HCT116 (cell line): ENCODE results near the gene POMGNT2.

Experiments used
- EZH2 ChIP-seq: fragments of 200-600 bp; sonication (generic); IDR thresholded peaks from 2 replicates; pipeline ENCODE4 v1.6.1; 2017; ENCODE audit warnings: antibody characterized with exemption, mixed run types
- EZH2phosphoT487 ChIP-seq: fragments of 200-600 bp; IDR thresholded peaks from 2 replicates; pipeline ENCODE4 v1.6.1; 2018; ENCODE audit warnings: antibody characterized with exemption, borderline replicate concordance
- POLR2A ChIP-seq: IDR thresholded peaks from 2 replicates; pipeline ENCODE4 v1.7.0; 2011; ENCODE audit warnings: borderline replicate concordance; ENCODE audit not compliant: insufficient read depth, insufficient read length; ENCODE audit errors: extremely low read depth
- SIN3A ChIP-seq: IDR thresholded peaks from 2 replicates; pipeline ENCODE4 v1.6.1; 2012; ENCODE audit warnings: low read depth
- SP1 ChIP-seq: IDR thresholded peaks from 2 replicates; pipeline ENCODE4 v1.6.1; 2012; ENCODE audit warnings: low read depth
- TF ChIP-seq, protein P1 (sequence below), 3 experiments: fragments of 200-600 bp in 1 of 3; sonication (generic) in 1 of 3; IDR thresholded peaks in 2 of 3; conservative IDR thresholded peaks in 1 of 3; 2 replicates each; pipeline ENCODE4 v1.5.1; 2012 to 2017; ENCODE audit warnings: low read depth in 2 of 3, low read length in 2 of 3, antibody characterized with exemption in 1 of 3, borderline replicate concordance in 1 of 3, control low read depth in 1 of 3, mild to moderate bottlenecking in 1 of 3, mixed read lengths in 1 of 3, mixed run types in 1 of 3, moderate library complexity in 1 of 3; ENCODE audit not compliant: insufficient read depth in 1 of 3
- TF ChIP-seq, protein P2 (sequence below): IDR thresholded peaks from 2 replicates; pipeline ENCODE4 v1.6.1; 2012
- TF ChIP-seq, protein P3 (sequence below): IDR thresholded peaks from 2 replicates; pipeline ENCODE4 v1.6.1; 2012

DNA sequence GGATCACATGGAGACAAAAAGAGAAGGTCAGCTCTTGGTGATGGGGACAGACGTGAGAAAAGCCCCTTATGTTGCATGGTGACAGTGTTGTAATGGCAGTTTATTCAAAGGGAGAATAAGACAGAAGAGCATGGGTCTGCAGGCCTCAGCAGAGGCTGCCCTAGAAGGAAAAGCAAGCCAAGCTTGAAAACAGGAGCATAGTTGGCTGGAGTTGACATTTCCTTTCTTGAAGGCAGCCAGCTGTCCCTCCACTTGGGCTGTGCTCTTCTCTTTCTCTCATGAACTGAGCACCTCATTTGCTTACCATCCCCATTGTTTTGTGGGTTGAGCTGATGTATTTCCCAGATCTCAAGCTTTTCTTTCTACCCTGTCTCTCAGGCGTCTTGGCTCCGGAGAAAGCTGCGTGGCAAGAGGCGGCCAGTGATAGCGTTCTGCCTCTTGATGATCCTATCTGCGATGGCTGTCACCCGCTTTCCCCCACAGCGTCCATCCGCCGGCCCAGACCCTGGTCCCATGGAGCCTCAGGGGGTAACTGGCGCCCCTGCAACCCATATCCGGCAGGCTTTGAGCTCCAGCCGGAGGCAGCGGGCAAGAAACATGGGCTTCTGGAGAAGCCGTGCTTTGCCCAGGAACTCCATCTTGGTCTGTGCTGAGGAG lies 73.9 kb downstream of the POMGNT2 start:
- TF ChIP-seq, protein P1, sequence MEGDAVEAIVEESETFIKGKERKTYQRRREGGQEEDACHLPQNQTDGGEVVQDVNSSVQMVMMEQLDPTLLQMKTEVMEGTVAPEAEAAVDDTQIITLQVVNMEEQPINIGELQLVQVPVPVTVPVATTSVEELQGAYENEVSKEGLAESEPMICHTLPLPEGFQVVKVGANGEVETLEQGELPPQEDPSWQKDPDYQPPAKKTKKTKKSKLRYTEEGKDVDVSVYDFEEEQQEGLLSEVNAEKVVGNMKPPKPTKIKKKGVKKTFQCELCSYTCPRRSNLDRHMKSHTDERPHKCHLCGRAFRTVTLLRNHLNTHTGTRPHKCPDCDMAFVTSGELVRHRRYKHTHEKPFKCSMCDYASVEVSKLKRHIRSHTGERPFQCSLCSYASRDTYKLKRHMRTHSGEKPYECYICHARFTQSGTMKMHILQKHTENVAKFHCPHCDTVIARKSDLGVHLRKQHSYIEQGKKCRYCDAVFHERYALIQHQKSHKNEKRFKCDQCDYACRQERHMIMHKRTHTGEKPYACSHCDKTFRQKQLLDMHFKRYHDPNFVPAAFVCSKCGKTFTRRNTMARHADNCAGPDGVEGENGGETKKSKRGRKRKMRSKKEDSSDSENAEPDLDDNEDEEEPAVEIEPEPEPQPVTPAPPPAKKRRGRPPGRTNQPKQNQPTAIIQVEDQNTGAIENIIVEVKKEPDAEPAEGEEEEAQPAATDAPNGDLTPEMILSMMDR (IDR thresholded peaks at IDR 0.05 in 2 of 3, conservative IDR thresholded peaks at IDR 0.05 in 1 of 3; ENCODE audit: borderline replicate concordance in 1 of 3, insufficient read depth in 1 of 3, low read depth in 2 of 3, low read length in 2 of 3), result no peak
- TF ChIP-seq SP1, result no peak
- TF ChIP-seq POLR2A, result no peak
- no peak for TF ChIP-seq SIN3A
- no peak for TF ChIP-seq EZH2
- no peak for TF ChIP-seq EZH2phosphoT487
- TF ChIP-seq, protein P2, sequence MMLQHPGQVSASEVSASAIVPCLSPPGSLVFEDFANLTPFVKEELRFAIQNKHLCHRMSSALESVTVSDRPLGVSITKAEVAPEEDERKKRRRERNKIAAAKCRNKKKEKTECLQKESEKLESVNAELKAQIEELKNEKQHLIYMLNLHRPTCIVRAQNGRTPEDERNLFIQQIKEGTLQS, result no peak
- TF ChIP-seq, protein P3, sequence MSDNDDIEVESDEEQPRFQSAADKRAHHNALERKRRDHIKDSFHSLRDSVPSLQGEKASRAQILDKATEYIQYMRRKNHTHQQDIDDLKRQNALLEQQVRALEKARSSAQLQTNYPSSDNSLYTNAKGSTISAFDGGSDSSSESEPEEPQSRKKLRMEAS, result no peak
